H1 (cell line): ENCODE data around the gene TIMM10B. TPM values are rescaled to one million over a fixed set of nuclear protein-coding genes. Genes with fewer than 3 reads are reported as not detected.

Experiments
- BACH1 ChIP-seq: IDR thresholded peaks from 2 replicates; pipeline ENCODE4 v1.6.1; 2012; ENCODE audit warnings: low read length, improper control_type of control experiment
- CHD7 ChIP-seq: fragments of 300-600 bp; sonication (generic); IDR thresholded peaks from 2 replicates; pipeline ENCODE4 v1.7.1; 2012; ENCODE audit warnings: low read length, moderate library complexity, mild to moderate bottlenecking, inconsistent platforms; ENCODE audit not compliant: insufficient replicate concordance
- CTBP2 ChIP-seq: IDR thresholded peaks from 2 replicates; pipeline ENCODE4 v1.7.0; 2011; ENCODE audit warnings: borderline replicate concordance, mild to moderate bottlenecking, moderate library complexity, mixed read lengths, low read length; ENCODE audit not compliant: insufficient read depth, insufficient read length
- polyA plus RNA-seq, 7 experiments: library from polyadenylated mRNA; depleted of rRNA in 3 of 7; stranded (reverse) in 5 of 7; unstranded in 2 of 7; fragments of >200 nt in 5 of 7; fragments of 200-250 nt in 2 of 7; gene quantifications; 1 replicate in 5 of 7; 2 replicates in 1 of 7; 4 replicates in 1 of 7; pipeline versions ENCODE4 v1.2.1 to v1.2.3, GENCODE V29; 2011 to 2013; ENCODE audit warnings: missing spikeins in 2 of 7, mixed read lengths in 2 of 7
- total RNA-seq: library from RNA; stranded (reverse); fragmentation: NEBNext Ultra II Directional; extraction: Animal tissue kit (Norgen Biotek cat#: 25700); gene quantifications from 2 replicates; pipeline ENCODE4 v1.2.1, GENCODE V29; 2021
- TF ChIP-seq, protein P1 (sequence below): IDR thresholded peaks from 2 replicates; pipeline ENCODE4 v1.6.1; 2011; ENCODE audit warnings: low read depth, mild to moderate bottlenecking, low read length; ENCODE audit not compliant: insufficient read depth

TIMM10B gene
- total and polyA plus RNA-seq, 2 of the 8 experiments (the other 6 are each of a cell fraction or from before 2014, with no cell fraction given) = 38.2 to 47.8 TPM

GRCh38 chr11:6498544-6498943 is 17.2 kb downstream of the TIMM10B start (continued):
- TF ChIP-seq CHD7 (no peak), BACH1 (no peak), CTBP2 (no peak)
- TF ChIP-seq, protein P1, sequence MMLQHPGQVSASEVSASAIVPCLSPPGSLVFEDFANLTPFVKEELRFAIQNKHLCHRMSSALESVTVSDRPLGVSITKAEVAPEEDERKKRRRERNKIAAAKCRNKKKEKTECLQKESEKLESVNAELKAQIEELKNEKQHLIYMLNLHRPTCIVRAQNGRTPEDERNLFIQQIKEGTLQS = no peak
